Prostate gland (tissue), 2 donors: Measurements from ENCODE around the gene RARA.

Experiments
- CTCF ChIP-seq, 4 experiments: fragments of 200-600 bp in 2 of 4; fragments of 450-650 bp in 2 of 4; sonication (generic) in 2 of 4; IDR thresholded peaks; 1 replicate in 3 of 4; 2 replicates in 1 of 4; pipeline ENCODE4 v1.5.1; 2016 to 2019; ENCODE audit warnings: antibody characterized with exemption in 4 of 4, mild to moderate bottlenecking in 2 of 4, moderate library complexity in 2 of 4
- POLR2A ChIP-seq: fragments of 450-650 bp; IDR thresholded peaks from one replicate; pipeline ENCODE4 v1.6.1; 2016; ENCODE audit warnings: antibody characterized with exemption, mild to moderate bottlenecking
- POLR2AphosphoS5 ChIP-seq: sonication (generic); formaldehyde crosslinking; IDR thresholded peaks from one replicate; pipeline ENCODE4 v1.6.1; 2017; ENCODE audit warnings: antibody characterized with exemption

- TF ChIP-seq CTCF (IDR thresholded peaks at IDR 0.05) (no peak), POLR2A (no peak), POLR2AphosphoS5 (no peak)
Observed at GRCh38 chr17:40354221-40355122, 45.5 kb downstream of the RARA start.
